Stomach (tissue), 9 donors: ENCODE data around the gene LDLR. TPM values are rescaled to one million over a fixed set of nuclear protein-coding genes. Genes with fewer than 3 reads are reported as not detected.
"Not testable (repeated sequence)": the region's sequence is repeated elsewhere in the genome, so short reads cannot be mapped to it uniquely, and the experiment has no call there.

ENCODE experiments used
- DNase-seq, 2 donors: peaks; one replicate each; pipeline versions ENCODE4 v3.0.0 to v3.0.0-alpha.2; 2013 to 2019
- H3K27ac ChIP-seq, 5 donors: fragments of 200-600 bp in 4 of 5; sonication (generic) in 4 of 5; one replicate each; pipeline ENCODE4 v1.5.1; 2013 to 2019; ENCODE audit warnings: mild to moderate bottlenecking in 1 of 5, moderate library complexity in 1 of 5
- H3K27me3 ChIP-seq, 3 donors: fragments of 200-600 bp; sonication (generic); one replicate each; pipeline ENCODE4 v1.5.1; 2017 to 2019; ENCODE audit warnings: mixed run types in 1 of 3
- H3K36me3 ChIP-seq, 4 donors: fragments of 200-600 bp; sonication (generic); 1 replicate in 3 of 4; 2 replicates in 1 of 4; pipeline ENCODE4 v1.5.1; 2016 to 2019
- H3K4me1 ChIP-seq, 4 donors: fragments of 200-600 bp; sonication (generic); one replicate each; pipeline ENCODE4 v1.5.1; 2016 to 2019
- H3K4me3 ChIP-seq, 4 donors: fragments of 200-600 bp; sonication (generic) in 3 of 4; one replicate each; pipeline ENCODE4 v1.5.1; 2016 to 2019; ENCODE audit warnings: mild to moderate bottlenecking in 1 of 4
- H3K9me3 ChIP-seq, 4 donors: fragments of 200-600 bp; sonication (generic); one replicate each; pipeline ENCODE4 v1.5.1; 2016 to 2019
- CTCF ChIP-seq, 7 experiments: fragments of 450-650 bp in 4 of 7; fragments of 200-600 bp in 3 of 7; sonication (generic) in 3 of 7; IDR thresholded peaks; one replicate each; pipeline ENCODE4 v1.5.1; 2016 to 2019; ENCODE audit warnings: antibody characterized with exemption in 7 of 7, control low read depth in 2 of 7, mild to moderate bottlenecking in 1 of 7
- EP300 ChIP-seq: sonication (generic); formaldehyde crosslinking; IDR thresholded peaks from one replicate; pipeline ENCODE4 v1.6.1; 2017; ENCODE audit warnings: antibody characterized with exemption
- POLR2A ChIP-seq, 4 donors: fragments of 450-650 bp; IDR thresholded peaks; one replicate each; pipeline ENCODE4 v1.6.1; 2016; ENCODE audit warnings: antibody characterized with exemption in 4 of 4, control low read depth in 2 of 4, mild to moderate bottlenecking in 1 of 4, moderate library complexity in 1 of 4
- POLR2AphosphoS5 ChIP-seq, 3 donors: sonication (generic); formaldehyde crosslinking; IDR thresholded peaks; one replicate each; pipeline ENCODE4 v1.6.1; 2016; ENCODE audit warnings: antibody characterized with exemption in 3 of 3
- WGBS, 5 donors: extraction: QIAGEN DNeasy Blood & Tissue Kit in 3 of 5; methylation state at CpG; one replicate each; pipeline versions ENCODE4 v1.1.5 to v1.1.7; 2013 to 2018; 5-methylcytosine and 5-hydroxymethylcytosine counted together
- intact Hi-C: fragments of 100-400 bp; cut with DNase I; formaldehyde crosslinking; loops from one replicate; pipeline ENCODE4 v1.15.1; 2023; ENCODE audit warnings: low total_unique reads
- polyA plus RNA-seq, 3 donors: library from polyadenylated mRNA; stranded (reverse); fragments of 200-250 nt; gene quantifications; one replicate each; pipeline ENCODE4 v1.2.3, GENCODE V29; 2013
- total RNA-seq, 5 donors: library from RNA; depleted of rRNA; stranded (reverse); fragments of >200 nt; gene quantifications; one replicate each; pipeline versions ENCODE4 v1.1.0 to v1.2.3, GENCODE V29; 2014 to 2016
- donor health status: healthy with polysubstance abuse.
- donor health status: Bipolar disorder and iron deficiency.
- donor health status: healthy.

LDLR gene
- total and polyA plus RNA-seq, 8 donors, result 23.2 to 626 (median 87.2) TPM

- Histone ChIP-seq H3K27me3 (no peaks in the 10 kb centered on the region), H3K4me1 (peaks cover 13 to 68% (median 18%) of the 10 kb centered on the region in 4 donors), H3K27ac (peak overlapping the region in 4 of 5 donors; percentile 11 to 31 (median 24)), H3K9me3 (no peaks in the 10 kb centered on the region), H3K4me3 (no peak overlapping the region), H3K36me3 (peaks cover 31 to 83% (median 54%) of the 10 kb centered on the region in 4 donors)
- 72 to 82% (median 80%) methylated on average over 12 of the region's 12 CpGs for WGBS, 5 donors
- no peak for DNase-seq
- intact Hi-C loops, result no loop called here
- no peak for TF ChIP-seq POLR2A (IDR thresholded peaks at IDR 0.05)
- TF ChIP-seq CTCF (IDR thresholded peaks at IDR 0.05), result no peak
- TF ChIP-seq EP300, result no peak
- no peak for TF ChIP-seq POLR2AphosphoS5 (IDR thresholded peaks at IDR 0.05)
Observed at GRCh38 chr19:11100049-11100448, 10.8 kb downstream of the LDLR start.

GRCh38 chr19:11101057-11101456, 11.8 kb downstream of the LDLR start:
- intact Hi-C loops, result no loop called here
- no peak overlapping the region for H3K4me3 ChIP-seq
- 89 to 93% (median 93%) methylated on average over 5 of the region's 5 CpGs for WGBS, 5 donors
- H3K9me3 ChIP-seq, result no peaks in the 10 kb centered on the region
- peaks cover 4 to 58% (median 12%) of the 10 kb centered on the region in 4 donors for H3K4me1 ChIP-seq
- TF ChIP-seq POLR2A (IDR thresholded peaks at IDR 0.05), result no peak
- no peak for TF ChIP-seq CTCF (IDR thresholded peaks at IDR 0.05)
- TF ChIP-seq EP300, result no peak
- TF ChIP-seq POLR2AphosphoS5 (IDR thresholded peaks at IDR 0.05), result no peak
- peaks cover 41 to 88% (median 64%) of the 10 kb centered on the region in 4 donors for H3K36me3 ChIP-seq
- no peak for DNase-seq
- H3K27ac ChIP-seq, result no peak overlapping the region
- no peaks in the 10 kb centered on the region for H3K27me3 ChIP-seq

GRCh38 chr19:11102944-11103343, 13.7 kb downstream of the LDLR start:
- peak in 1 of 2 donors; percentile 49 for DNase-seq

GRCh38 chr19:11103667-11104066, 14.4 kb downstream of the LDLR start:
- DNase-seq, intact Hi-C loops: not testable (repeated sequence)
- peaks cover 65 to 97% (median 90%) of the 10 kb centered on the region in 4 donors for H3K36me3 ChIP-seq

More at GRCh38 chr19:11102944-11103343, 13.7 kb downstream of the LDLR start:
- peak overlapping the region; percentile 2 to 65 (median 24) for H3K27ac ChIP-seq
- peaks cover 0 to 40% (median 8%) of the 10 kb centered on the region in 4 donors for H3K4me1 ChIP-seq
- H3K9me3 ChIP-seq, result no peaks in the 10 kb centered on the region
- TF ChIP-seq CTCF (IDR thresholded peaks at IDR 0.05) (no peak), POLR2AphosphoS5 (IDR thresholded peaks at IDR 0.05) (peak in 1 of 3 donors; percentile 19), EP300 (no peak)
- H3K27me3 ChIP-seq, result no peaks in the 10 kb centered on the region
- intact Hi-C loops, result no loop called here
- WGBS, 5 donors, result 37 to 80% (median 53%) methylated on average over 13 to 16 of the region's 16 CpGs
- H3K4me3 ChIP-seq, result no peak overlapping the region
- H3K36me3 ChIP-seq, result peaks cover 60 to 90% (median 83%) of the 10 kb centered on the region in 4 donors

GRCh38 chr19:11105014-11105636, 15.9 kb downstream of the LDLR start:
- no peak for TF ChIP-seq CTCF (IDR thresholded peaks at IDR 0.05)
- TF ChIP-seq EP300, result no peak
- no peak for TF ChIP-seq POLR2A (IDR thresholded peaks at IDR 0.05)
- no peak for TF ChIP-seq POLR2AphosphoS5 (IDR thresholded peaks at IDR 0.05)
- peak overlapping the region in 1 of 5 donors; percentile 13 for H3K27ac ChIP-seq
- H3K9me3 ChIP-seq, result no peaks in the 10 kb centered on the region
- H3K36me3 ChIP-seq, result peaks cover 77 to 100% (median 100%) of the 10 kb centered on the region in 4 donors
- no peak overlapping the region for H3K4me3 ChIP-seq
- H3K27me3 ChIP-seq, result no peaks in the 10 kb centered on the region
- intact Hi-C loops, result no loop called here
- 81 to 92% (median 89%) methylated on average over 19 to 36 of the region's 36 CpGs for WGBS, 5 donors
- H3K4me1 ChIP-seq, result peaks cover 0 to 29% (median 8%) of the 10 kb centered on the region in 4 donors
- no peak for DNase-seq

More at GRCh38 chr19:11103667-11104066, 14.4 kb downstream of the LDLR start:
- H3K27me3 ChIP-seq, H3K9me3 ChIP-seq, H3K4me3 ChIP-seq: not testable (repeated sequence)
- peaks cover 0 to 40% (median 8%) of the 10 kb centered on the region in 4 donors for H3K4me1 ChIP-seq
- peak overlapping the region in 3 of 5 donors; percentile 24 to 65 (median 51) for H3K27ac ChIP-seq
- WGBS, 5 donors, result 62 to 80% (median 74%) methylated on average over 10 of the region's 10 CpGs
